GM15510 (cell line): ENCODE data around the gene SCN3B.

Experiments used
- POLR2A ChIP-seq: IDR thresholded peaks from 3 replicates; pipeline ENCODE4 v1.6.1; 2011; ENCODE audit warnings: borderline replicate concordance; ENCODE audit not compliant: insufficient read length; ENCODE audit errors: extremely low read depth

Gene SCN3B

GRCh38 chr11:123579482-123579812, 75.0 kb downstream of the SCN3B start:
- TF ChIP-seq POLR2A: no peak
